ENCODE data around the gene DGKB.

DGKB gene

GRCh38 chr7:14751461-14751860, 151.1 kb downstream of the DGKB start:
- Histone ChIP-seq H3K4me3 (ENCODE audit: insufficient read length, low read depth) (no peak overlapping the region), H3K27me3 (ENCODE audit: insufficient read depth, insufficient read length) (no peaks in the 10 kb centered on the region), H3K9ac (ENCODE audit: insufficient read length, low read depth) (no peak overlapping the region), H3K9me3 (ENCODE audit: insufficient read depth, low read length) (no peaks in the 10 kb centered on the region), H3K36me3 (ENCODE audit: insufficient read depth, insufficient read length, low read length) (no peaks in the 10 kb centered on the region), H3K4me1 (ENCODE audit: insufficient read depth, insufficient read length) (no peaks in the 10 kb centered on the region)
- DNase-seq (ENCODE audit: low read depth, low spot score), result no peak
- no peak for TF ChIP-seq SUZ12 (IDR thresholded peaks at IDR 0.05; ENCODE audit: extremely low read depth, insufficient read depth, insufficient read length)
- no peak for TF ChIP-seq ZNF274 (IDR thresholded peaks at IDR 0.05; ENCODE audit: low read depth, low read length)
- no peak for TF ChIP-seq YY1 (IDR thresholded peaks at IDR 0.05; ENCODE audit: insufficient read depth, insufficient read length)

DNA sequence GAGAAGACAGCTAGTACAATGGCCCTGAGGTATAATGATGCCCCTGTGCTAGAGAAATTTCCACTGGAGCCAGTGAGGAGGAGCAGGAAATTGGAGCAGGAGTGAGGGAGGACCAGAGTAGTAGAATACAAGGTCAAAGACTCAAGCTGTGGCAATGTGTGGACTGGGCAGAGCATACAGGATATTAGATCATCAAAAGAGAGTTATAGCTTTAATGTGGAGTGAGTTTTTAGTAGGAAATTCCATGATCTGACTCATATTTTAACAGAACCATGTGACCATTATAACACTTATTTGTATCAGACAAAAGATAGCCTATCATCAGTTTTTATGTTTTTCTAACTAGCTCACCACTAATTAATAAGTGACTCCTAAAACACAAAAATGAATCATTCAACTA, 154.1 kb downstream of the DGKB start:
- Histone ChIP-seq H3K9me3 (ENCODE audit: insufficient read depth, low read length) (peaks cover 26% of the 10 kb centered on the region), H3K36me3 (ENCODE audit: insufficient read depth, insufficient read length, low read length) (no peaks in the 10 kb centered on the region), H3K4me1 (ENCODE audit: insufficient read depth, insufficient read length) (no peaks in the 10 kb centered on the region), H3K27me3 (ENCODE audit: insufficient read depth, insufficient read length) (no peaks in the 10 kb centered on the region), H3K4me3 (ENCODE audit: insufficient read length, low read depth) (no peak overlapping the region), H3K9ac (ENCODE audit: insufficient read length, low read depth) (no peak overlapping the region)
- TF ChIP-seq ZNF274 (IDR thresholded peaks at IDR 0.05; ENCODE audit: low read depth, low read length) (no peak), SUZ12 (IDR thresholded peaks at IDR 0.05; ENCODE audit: extremely low read depth, insufficient read depth, insufficient read length) (no peak), YY1 (IDR thresholded peaks at IDR 0.05; ENCODE audit: insufficient read depth, insufficient read length) (no peak)
- no peak for DNase-seq (ENCODE audit: low read depth, low spot score)

DNA sequence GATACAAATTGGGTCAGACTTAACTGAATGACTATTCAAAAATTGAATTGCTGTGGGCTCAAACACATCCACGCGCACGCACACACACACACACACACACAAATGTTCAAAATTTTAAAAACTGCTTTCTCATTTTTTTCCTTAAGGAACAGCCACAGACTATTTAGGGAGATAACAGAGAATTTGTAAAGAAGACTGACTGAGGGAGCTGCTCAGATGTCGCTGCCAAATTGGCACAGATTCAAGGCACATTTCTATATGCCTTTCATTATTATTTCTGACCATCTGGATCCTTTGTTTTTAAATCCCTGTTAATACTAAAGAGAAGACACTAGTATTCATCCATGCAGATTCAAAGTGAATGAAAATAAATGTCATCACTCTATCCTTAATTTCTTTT, 154.8 kb downstream of the DGKB start:
- H3K4me3 ChIP-seq (ENCODE audit: insufficient read length, low read depth), result no peak overlapping the region
- TF ChIP-seq ZNF274 (IDR thresholded peaks at IDR 0.05; ENCODE audit: low read depth, low read length), result no peak
- TF ChIP-seq SUZ12 (IDR thresholded peaks at IDR 0.05; ENCODE audit: extremely low read depth, insufficient read depth, insufficient read length), result no peak
- TF ChIP-seq YY1 (IDR thresholded peaks at IDR 0.05; ENCODE audit: insufficient read depth, insufficient read length), result no peak
- H3K9me3 ChIP-seq (ENCODE audit: insufficient read depth, low read length), result peaks cover 33% of the 10 kb centered on the region
- H3K9ac ChIP-seq (ENCODE audit: insufficient read length, low read depth), result no peak overlapping the region
- H3K27me3 ChIP-seq (ENCODE audit: insufficient read depth, insufficient read length), result no peaks in the 10 kb centered on the region
- no peak for DNase-seq (ENCODE audit: low read depth, low spot score)
- H3K4me1 ChIP-seq (ENCODE audit: insufficient read depth, insufficient read length), result no peaks in the 10 kb centered on the region
- H3K36me3 ChIP-seq (ENCODE audit: insufficient read depth, insufficient read length, low read length), result no peaks in the 10 kb centered on the region

DNA sequence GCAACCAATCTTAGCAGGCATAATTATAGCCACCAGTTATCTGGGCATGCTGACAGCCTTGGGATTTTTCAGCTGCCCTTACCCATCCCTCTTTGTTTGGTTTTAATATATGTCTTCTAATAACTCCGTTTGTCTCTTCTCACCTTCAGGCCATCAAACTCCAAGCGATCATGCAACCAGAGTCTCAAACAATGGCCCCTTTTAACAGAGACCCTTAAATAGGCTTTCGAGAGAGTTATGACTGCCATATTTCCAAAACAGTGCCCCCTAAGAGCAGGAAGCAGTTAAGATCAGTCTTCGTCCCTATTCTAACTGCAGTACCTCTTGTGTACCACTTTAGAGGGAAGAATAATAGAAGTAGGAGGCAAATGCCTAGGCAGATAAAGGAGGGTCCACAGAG, 157.5 kb downstream of the DGKB start:
- H3K36me3 ChIP-seq (ENCODE audit: insufficient read depth, insufficient read length, low read length), result no peaks in the 10 kb centered on the region
- H3K9me3 ChIP-seq (ENCODE audit: insufficient read depth, low read length), result peaks cover 57% of the 10 kb centered on the region
- no peaks in the 10 kb centered on the region for H3K4me1 ChIP-seq (ENCODE audit: insufficient read depth, insufficient read length)
- no peaks in the 10 kb centered on the region for H3K27me3 ChIP-seq (ENCODE audit: insufficient read depth, insufficient read length)
- no peak overlapping the region for H3K4me3 ChIP-seq (ENCODE audit: insufficient read length, low read depth)
- H3K9ac ChIP-seq (ENCODE audit: insufficient read length, low read depth), result no peak overlapping the region
- no peak for DNase-seq (ENCODE audit: low read depth, low spot score)
- TF ChIP-seq SUZ12 (IDR thresholded peaks at IDR 0.05; ENCODE audit: extremely low read depth, insufficient read depth, insufficient read length) (no peak), ZNF274 (IDR thresholded peaks at IDR 0.05; ENCODE audit: low read depth, low read length) (no peak), YY1 (IDR thresholded peaks at IDR 0.05; ENCODE audit: insufficient read depth, insufficient read length) (no peak)

DNA sequence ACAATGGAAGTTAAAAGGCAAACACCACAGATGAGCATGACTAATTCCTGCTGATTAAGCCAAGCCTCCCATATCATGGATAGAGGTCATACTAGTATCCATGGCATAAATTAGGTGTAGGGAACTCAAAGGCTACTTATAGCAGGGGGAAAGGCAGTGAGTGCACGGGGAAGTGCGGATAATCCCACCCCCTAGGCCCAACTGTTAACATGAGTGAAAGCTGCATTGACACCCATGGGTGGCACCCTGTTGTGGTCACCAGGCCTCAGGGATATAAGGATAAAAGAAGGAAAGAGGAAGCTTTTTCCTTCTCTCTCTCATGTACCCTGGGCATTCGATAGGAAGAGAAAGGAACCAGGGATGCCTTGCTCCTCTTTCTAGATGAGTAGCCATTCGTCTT, 161.9 kb downstream of the DGKB start:
- no peak for DNase-seq (ENCODE audit: low read depth, low spot score)
- Histone ChIP-seq H3K4me3 (ENCODE audit: insufficient read length, low read depth) (no peak overlapping the region), H3K4me1 (ENCODE audit: insufficient read depth, insufficient read length) (no peaks in the 10 kb centered on the region), H3K9ac (ENCODE audit: insufficient read length, low read depth) (no peak overlapping the region), H3K9me3 (ENCODE audit: insufficient read depth, low read length) (peaks cover 52% of the 10 kb centered on the region), H3K36me3 (ENCODE audit: insufficient read depth, insufficient read length, low read length) (no peaks in the 10 kb centered on the region), H3K27me3 (ENCODE audit: insufficient read depth, insufficient read length) (no peaks in the 10 kb centered on the region)
- TF ChIP-seq YY1 (IDR thresholded peaks at IDR 0.05; ENCODE audit: insufficient read depth, insufficient read length), result no peak
- TF ChIP-seq ZNF274 (IDR thresholded peaks at IDR 0.05; ENCODE audit: low read depth, low read length), result no peak
- TF ChIP-seq SUZ12 (IDR thresholded peaks at IDR 0.05; ENCODE audit: extremely low read depth, insufficient read depth, insufficient read length), result no peak

- DNase-seq (ENCODE audit: low read depth, low spot score), result no peak
- Histone ChIP-seq H3K36me3 (ENCODE audit: insufficient read depth, insufficient read length, low read length) (no peaks in the 10 kb centered on the region), H3K9me3 (ENCODE audit: insufficient read depth, low read length) (peaks cover 44% of the 10 kb centered on the region), H3K9ac (ENCODE audit: insufficient read length, low read depth) (no peak overlapping the region), H3K4me3 (ENCODE audit: insufficient read length, low read depth) (no peak overlapping the region), H3K4me1 (ENCODE audit: insufficient read depth, insufficient read length) (no peaks in the 10 kb centered on the region), H3K27me3 (ENCODE audit: insufficient read depth, insufficient read length) (no peaks in the 10 kb centered on the region)
- TF ChIP-seq SUZ12 (IDR thresholded peaks at IDR 0.05; ENCODE audit: extremely low read depth, insufficient read depth, insufficient read length) (no peak), YY1 (IDR thresholded peaks at IDR 0.05; ENCODE audit: insufficient read depth, insufficient read length) (no peak), ZNF274 (IDR thresholded peaks at IDR 0.05; ENCODE audit: low read depth, low read length) (no peak)
Measured at GRCh38 chr7:14739841-14740185, 162.7 kb downstream of the DGKB start.

DNA sequence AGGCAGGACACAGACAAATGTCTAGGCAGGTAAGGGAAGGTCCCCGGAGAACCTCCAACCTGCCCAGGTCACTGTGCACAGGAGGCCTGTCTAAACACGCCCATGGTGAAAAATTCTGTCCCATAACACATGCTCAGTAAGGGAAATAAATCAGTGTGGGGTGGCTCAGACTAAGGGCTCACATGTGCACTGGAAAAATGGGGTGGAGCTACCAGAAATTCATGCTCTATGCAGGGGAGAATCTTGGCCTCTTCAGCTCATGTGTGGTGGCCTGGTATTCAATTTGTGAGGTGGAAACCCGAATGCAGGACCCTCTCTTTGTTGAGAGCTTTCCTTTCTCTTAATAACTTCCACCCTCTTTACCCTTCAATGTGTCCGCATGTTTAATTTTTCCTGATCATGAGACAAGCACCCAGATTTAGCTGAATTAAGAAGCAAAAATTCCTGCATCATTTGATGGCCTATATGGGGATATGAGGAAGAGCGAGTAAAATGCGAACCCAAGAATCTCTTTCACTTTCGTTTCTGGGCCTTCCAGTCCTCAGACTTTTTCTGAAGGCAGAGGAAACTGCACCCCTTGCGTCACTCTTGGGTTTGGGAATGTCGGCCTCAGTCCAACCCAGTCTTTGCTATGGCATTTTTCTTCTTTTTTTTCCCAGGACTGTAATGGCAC, 163.2 kb downstream of the DGKB start:
- H3K4me1 ChIP-seq (ENCODE audit: insufficient read depth, insufficient read length), result no peaks in the 10 kb centered on the region
- no peaks in the 10 kb centered on the region for H3K36me3 ChIP-seq (ENCODE audit: insufficient read depth, insufficient read length, low read length)
- no peak for DNase-seq (ENCODE audit: low read depth, low spot score)
- H3K9ac ChIP-seq (ENCODE audit: insufficient read length, low read depth), result no peak overlapping the region
- H3K27me3 ChIP-seq (ENCODE audit: insufficient read depth, insufficient read length), result no peaks in the 10 kb centered on the region
- peaks cover 39% of the 10 kb centered on the region for H3K9me3 ChIP-seq (ENCODE audit: insufficient read depth, low read length)
- no peak for TF ChIP-seq SUZ12 (IDR thresholded peaks at IDR 0.05; ENCODE audit: extremely low read depth, insufficient read depth, insufficient read length)
- no peak for TF ChIP-seq ZNF274 (IDR thresholded peaks at IDR 0.05; ENCODE audit: low read depth, low read length)
- no peak for TF ChIP-seq YY1 (IDR thresholded peaks at IDR 0.05; ENCODE audit: insufficient read depth, insufficient read length)
- no peak overlapping the region for H3K4me3 ChIP-seq (ENCODE audit: insufficient read length, low read depth)

Measured in NT2/D1 (cell line).